ENCODE results near the gene ZNF444.
"Not testable (repeated sequence)": the region's sequence is repeated elsewhere in the genome, so short reads cannot be mapped to it uniquely, and the experiment has no call there.

Gene ZNF444

GRCh38 chr19:56177564-56178243 is 36.6 kb downstream of the ZNF444 start:
- no peak for DNase-seq (ENCODE audit: low read depth in 2 of 2)

- DNase-seq (ENCODE audit: low read depth in 2 of 2) = no peak
These were observed 48.7 kb downstream of the ZNF444 start for GRCh38 chr19:56189785-56190184.

- DNase-seq (ENCODE audit: low read depth in 2 of 2) = no peak
These were observed 50.0 kb downstream of the ZNF444 start for GRCh38 chr19:56191115-56191514.

- DNase-seq (ENCODE audit: low read depth in 2 of 2) = no peak
These were observed 50.6 kb downstream of the ZNF444 start for GRCh38 chr19:56191711-56192110.

GRCh38 chr19:56193981-56194640 is 53.0 kb downstream of the ZNF444 start:
- DNase-seq (ENCODE audit: low read depth in 2 of 2) = no peak

GRCh38 chr19:56197646-56198045 is 56.6 kb downstream of the ZNF444 start, which contains the start of gene ZSCAN5B:
TSS of gene ZSCAN5B (minus strand) at chr19:56197783. CDS start at chr19:56193052, 4,731 bp downstream.
- not testable (repeated sequence) for DNase-seq (ENCODE audit: low read depth in 2 of 2)

GRCh38 chr19:56199687-56200086 is 58.6 kb downstream of the ZNF444 start:
- DNase-seq (ENCODE audit: low read depth in 2 of 2) = no peak

- DNase-seq (ENCODE audit: low read depth in 2 of 2) = no peak
These were observed 60.9 kb downstream of the ZNF444 start, which contains the start of gene ZSCAN5C for GRCh38 chr19:56201973-56202372. TSS of gene ZSCAN5C (plus strand) at chr19:56202273. CDS start at chr19:56205914, 3,641 bp downstream.

GRCh38 chr19:56207581-56207980 is 66.5 kb downstream of the ZNF444 start:
- DNase-seq (ENCODE audit: low read depth in 2 of 2) = not testable (repeated sequence)

GRCh38 chr19:56209091-56209490 is 68.0 kb downstream of the ZNF444 start:
- no peak for DNase-seq (ENCODE audit: low read depth in 2 of 2)

GRCh38 chr19:56210036-56210435 is 68.9 kb downstream of the ZNF444 start:
- DNase-seq (ENCODE audit: low read depth in 2 of 2) = not testable (repeated sequence)

All from stimulated activated CD8-positive, alpha-beta memory T cell treated with anti-CD3 and anti-CD28 coated beads, Interleukin-7, amount 100 ng/mL, for 4 hours (primary cell).